Measurements from ENCODE around the gene EIF2AK3. TPM values are rescaled to one million over a fixed set of nuclear protein-coding genes. Genes with fewer than 3 reads are reported as not detected.
"Not testable (repeated sequence)": the region's sequence is repeated elsewhere in the genome, so short reads cannot be mapped to it uniquely, and the experiment has no call there.

Gene EIF2AK3
- total RNA-seq, 2 donors from 2014 or later, result 21.6 to 21.8 TPM

- ATAC-seq (replicated peaks in 1 of 2), result peak; percentile 74 to 95
- H3K27me3 Mint-ChIP-seq (ENCODE audit: low read depth), result no peaks in the 10 kb centered on the region
- no peaks in the 10 kb centered on the region for H3K9me3 Mint-ChIP-seq
- H3K4me3 Mint-ChIP-seq, result no peak overlapping the region
- peaks cover 8 to 10% of the 10 kb centered on the region in 2 donors for H3K36me3 Mint-ChIP-seq (ENCODE audit: insufficient read depth in 2 of 2)
- no peak overlapping the region for H3K27ac Mint-ChIP-seq
- DNase-seq, result peak in 1 of 2 donors; percentile 32
- H3K4me1 Mint-ChIP-seq (ENCODE audit: low read depth), result peaks cover 13% of the 10 kb centered on the region
Observed at GRCh38 chr2:88574445-88574844, 52.8 kb downstream of the EIF2AK3 start.

GRCh38 chr2:88568179-88568578, 59.1 kb downstream of the EIF2AK3 start:
- Mint-ChIP-seq H3K4me1 (ENCODE audit: low read depth) (no peaks in the 10 kb centered on the region), H3K27ac (no peak overlapping the region), H3K27me3 (ENCODE audit: low read depth) (no peaks in the 10 kb centered on the region), H3K4me3 (no peak overlapping the region), H3K36me3 (ENCODE audit: insufficient read depth in 2 of 2) (peaks cover 3 to 6% of the 10 kb centered on the region in 2 donors), H3K9me3 (no peaks in the 10 kb centered on the region)
- no peak for ATAC-seq (replicated peaks in 1 of 2)
- DNase-seq, result no peak

DNA sequence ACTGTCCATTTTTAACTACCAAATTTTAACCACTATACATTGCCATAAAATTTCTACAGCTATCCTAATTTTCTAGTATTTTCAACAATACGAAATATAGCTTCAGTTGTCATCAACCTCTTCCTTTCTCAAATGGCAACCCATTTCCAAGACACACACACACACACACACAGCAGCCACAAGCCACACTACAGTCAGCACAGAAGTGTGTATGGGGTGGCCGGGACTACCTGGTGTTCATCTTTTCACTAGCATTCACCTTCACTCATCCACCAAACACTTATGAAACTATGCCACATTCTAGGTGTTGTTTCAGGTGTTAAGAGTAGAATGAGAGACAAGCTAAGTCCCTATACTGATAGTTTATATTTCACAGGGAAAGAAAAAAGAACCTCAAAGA, 62.9 kb downstream of the EIF2AK3 start:
- peaks cover 5% of the 10 kb centered on the region for H3K4me1 Mint-ChIP-seq (ENCODE audit: low read depth)
- H3K27ac Mint-ChIP-seq, result no peak overlapping the region
- H3K36me3 Mint-ChIP-seq (ENCODE audit: insufficient read depth in 2 of 2), result peaks cover 0 to 7% of the 10 kb centered on the region in 2 donors
- H3K9me3 Mint-ChIP-seq, result no peaks in the 10 kb centered on the region
- H3K4me3 Mint-ChIP-seq, result no peak overlapping the region
- no peaks in the 10 kb centered on the region for H3K27me3 Mint-ChIP-seq (ENCODE audit: low read depth)
- DNase-seq (no peak), ATAC-seq (replicated peaks in 1 of 2) (no peak)

DNA sequence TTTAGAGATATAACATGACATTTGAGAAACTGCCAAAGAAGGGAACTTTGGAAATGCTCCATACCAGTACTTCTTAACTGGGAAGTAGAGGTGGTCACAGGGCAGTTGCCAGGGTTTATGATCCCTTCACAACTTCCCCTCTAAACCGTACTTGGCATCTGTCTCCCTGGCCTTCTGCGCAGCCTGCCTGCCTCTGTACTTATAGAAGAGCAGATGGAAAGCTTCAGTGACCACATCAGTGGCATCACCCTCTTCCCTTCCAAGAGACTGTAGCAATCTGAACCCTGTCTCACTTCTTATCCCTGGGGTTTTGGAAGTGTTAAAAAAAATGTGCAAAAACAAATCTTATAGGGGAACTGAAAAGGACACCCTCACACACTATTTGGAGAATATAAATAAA, 64.1 kb downstream of the EIF2AK3 start:
- Mint-ChIP-seq H3K27ac (no peak overlapping the region), H3K9me3 (no peaks in the 10 kb centered on the region), H3K36me3 (ENCODE audit: insufficient read depth in 2 of 2) (peaks cover 0 to 6% of the 10 kb centered on the region in 2 donors), H3K27me3 (ENCODE audit: low read depth) (no peaks in the 10 kb centered on the region), H3K4me3 (no peak overlapping the region), H3K4me1 (ENCODE audit: low read depth) (peaks cover 5% of the 10 kb centered on the region)
- DNase-seq (no peak), ATAC-seq (replicated peaks in 1 of 2) (no peak)

DNA sequence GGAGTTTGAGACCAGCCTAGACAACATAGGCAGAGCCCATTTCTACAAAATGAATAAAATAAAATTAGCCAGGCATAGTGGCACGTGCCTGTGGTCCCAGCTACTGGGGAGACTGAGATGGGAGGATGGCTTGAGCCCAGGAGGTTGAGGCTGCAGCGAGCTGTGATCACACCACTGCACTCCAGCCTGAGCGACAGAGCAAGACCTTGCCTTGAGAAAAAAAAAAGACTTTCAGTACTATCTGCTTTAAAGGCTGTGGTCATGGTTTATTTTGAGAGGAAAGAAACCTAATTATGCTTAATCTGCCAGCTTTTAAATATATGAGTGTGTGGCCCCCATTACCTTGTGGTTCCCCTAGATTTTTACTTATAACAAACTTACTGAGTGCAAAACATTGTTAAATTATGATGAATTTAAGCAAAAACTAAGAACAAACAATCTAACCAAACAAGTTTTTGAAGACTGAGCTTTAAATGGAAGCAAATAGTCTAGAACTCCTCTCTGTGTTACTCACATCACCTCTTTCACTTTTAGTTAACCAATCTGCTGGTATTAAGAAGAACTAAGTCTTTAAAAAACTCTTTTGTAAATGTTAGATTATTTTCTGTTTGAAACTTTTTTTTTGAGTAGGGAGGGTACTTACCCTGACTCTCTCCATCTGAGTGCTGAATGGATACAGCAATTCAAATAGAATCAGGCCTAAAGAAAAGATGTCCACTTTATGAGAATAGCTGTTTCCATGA, 65.4 kb downstream of the EIF2AK3 start:
- ATAC-seq (replicated peaks in 1 of 2), result peak in 1 of 2 donors; percentile 38

GRCh38 chr2:88560619-88561307, 66.5 kb downstream of the EIF2AK3 start:
- no peaks in the 10 kb centered on the region for H3K9me3 Mint-ChIP-seq
- peak overlapping the region; percentile 82 for H3K27ac Mint-ChIP-seq
- DNase-seq (no peak), ATAC-seq (replicated peaks in 1 of 2) (no peak)
- H3K4me3 Mint-ChIP-seq, result peak overlapping the region in 1 of 2 donors; percentile 47
- H3K36me3 Mint-ChIP-seq (ENCODE audit: insufficient read depth in 2 of 2), result peaks cover 0 to 4% of the 10 kb centered on the region in 2 donors
- no peaks in the 10 kb centered on the region for H3K27me3 Mint-ChIP-seq (ENCODE audit: low read depth)
- H3K4me1 Mint-ChIP-seq (ENCODE audit: low read depth), result peaks cover 5% of the 10 kb centered on the region

More for the DNA sequence above, 65.4 kb downstream of the EIF2AK3 start:
- Mint-ChIP-seq H3K4me3 (no peak overlapping the region), H3K36me3 (ENCODE audit: insufficient read depth in 2 of 2) (peaks cover 0 to 6% of the 10 kb centered on the region in 2 donors), H3K4me1 (ENCODE audit: low read depth) (peaks cover 5% of the 10 kb centered on the region), H3K27me3 (ENCODE audit: low read depth) (no peaks in the 10 kb centered on the region), H3K9me3 (no peaks in the 10 kb centered on the region), H3K27ac (peak overlapping the region; percentile 72)
- DNase-seq, result no peak

DNA sequence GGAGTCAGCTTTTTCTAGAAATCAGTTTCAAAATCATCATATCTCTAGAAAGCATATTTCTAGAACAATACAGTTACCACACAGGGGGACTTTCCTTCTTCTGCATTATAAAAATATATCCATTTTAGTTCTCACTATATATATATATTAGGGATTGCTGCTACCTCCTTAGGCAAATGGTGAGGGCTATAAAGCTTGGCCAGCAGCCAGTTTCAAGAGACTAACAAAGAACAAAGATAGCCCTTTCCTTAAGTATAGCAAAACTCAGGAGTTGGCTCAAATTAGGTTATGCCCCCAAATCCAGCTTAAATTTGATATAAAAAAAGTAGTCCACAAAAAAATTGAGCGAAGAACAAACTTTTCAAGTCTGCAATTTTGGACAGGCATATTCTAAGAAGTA, 70.0 kb downstream of the EIF2AK3 start:
- Mint-ChIP-seq H3K4me3 (no peak overlapping the region), H3K27ac (no peak overlapping the region), H3K36me3 (ENCODE audit: insufficient read depth in 2 of 2) (peaks cover 0 to 4% of the 10 kb centered on the region in 2 donors), H3K9me3 (no peaks in the 10 kb centered on the region), H3K27me3 (ENCODE audit: low read depth) (no peaks in the 10 kb centered on the region), H3K4me1 (ENCODE audit: low read depth) (peaks cover 5% of the 10 kb centered on the region)
- no peak for DNase-seq
- ATAC-seq (replicated peaks in 1 of 2), result no peak

GRCh38 chr2:88556026-88556425, 71.2 kb downstream of the EIF2AK3 start:
- H3K4me1 Mint-ChIP-seq (ENCODE audit: low read depth), result peaks cover 5% of the 10 kb centered on the region
- no peak for ATAC-seq (replicated peaks in 1 of 2)
- no peaks in the 10 kb centered on the region for H3K27me3 Mint-ChIP-seq (ENCODE audit: low read depth)
- H3K27ac Mint-ChIP-seq, result no peak overlapping the region
- no peak for DNase-seq
- peaks cover 0 to 4% of the 10 kb centered on the region in 2 donors for H3K36me3 Mint-ChIP-seq (ENCODE audit: insufficient read depth in 2 of 2)
- no peaks in the 10 kb centered on the region for H3K9me3 Mint-ChIP-seq
- H3K4me3 Mint-ChIP-seq, result no peak overlapping the region

DNA sequence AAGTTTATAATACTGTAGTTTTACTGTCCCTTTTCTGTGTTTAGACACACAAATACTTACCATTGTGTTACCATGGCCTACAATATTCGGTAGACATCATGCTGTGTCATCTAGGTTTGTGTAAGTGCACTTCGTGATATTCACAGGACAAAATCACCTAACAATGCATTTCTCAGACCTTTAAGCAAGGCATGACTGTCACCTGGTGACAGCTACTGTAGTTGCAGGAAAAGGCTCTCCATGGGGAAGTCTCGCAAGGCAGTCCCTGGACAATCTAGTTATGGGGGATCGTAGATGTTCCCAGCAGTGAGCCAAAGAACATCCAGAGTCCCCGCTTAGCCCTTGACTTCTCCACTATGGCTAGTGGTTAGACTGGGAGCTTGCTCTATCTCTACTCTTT, 73.1 kb downstream of the EIF2AK3 start:
- Mint-ChIP-seq H3K27ac (no peak overlapping the region), H3K36me3 (ENCODE audit: insufficient read depth in 2 of 2) (no peaks in the 10 kb centered on the region), H3K4me1 (ENCODE audit: low read depth) (peaks cover 6% of the 10 kb centered on the region), H3K4me3 (no peak overlapping the region), H3K27me3 (ENCODE audit: low read depth) (peaks cover 16% of the 10 kb centered on the region), H3K9me3 (no peaks in the 10 kb centered on the region)
- DNase-seq, result no peak
- ATAC-seq (replicated peaks in 1 of 2), result no peak

- ATAC-seq (replicated peaks in 1 of 2) (no peak), DNase-seq (no peak)
- Mint-ChIP-seq H3K4me1 (ENCODE audit: low read depth) (peaks cover 6% of the 10 kb centered on the region), H3K9me3 (no peaks in the 10 kb centered on the region), H3K4me3 (no peak overlapping the region), H3K27ac (no peak overlapping the region), H3K27me3 (ENCODE audit: low read depth) (peaks cover 23% of the 10 kb centered on the region), H3K36me3 (ENCODE audit: insufficient read depth in 2 of 2) (no peaks in the 10 kb centered on the region)
Observed at GRCh38 chr2:88549616-88550292, 77.5 kb downstream of the EIF2AK3 start.

- H3K4me1 Mint-ChIP-seq (ENCODE audit: low read depth); ATAC-seq (replicated peaks in 1 of 2); H3K4me3 Mint-ChIP-seq; H3K27ac Mint-ChIP-seq; H3K36me3 Mint-ChIP-seq (ENCODE audit: insufficient read depth in 2 of 2); DNase-seq; H3K9me3 Mint-ChIP-seq: not testable (repeated sequence)
- peaks cover 23% of the 10 kb centered on the region for H3K27me3 Mint-ChIP-seq (ENCODE audit: low read depth)
Observed at GRCh38 chr2:88546291-88546690, 81.0 kb downstream of the EIF2AK3 start.

DNA sequence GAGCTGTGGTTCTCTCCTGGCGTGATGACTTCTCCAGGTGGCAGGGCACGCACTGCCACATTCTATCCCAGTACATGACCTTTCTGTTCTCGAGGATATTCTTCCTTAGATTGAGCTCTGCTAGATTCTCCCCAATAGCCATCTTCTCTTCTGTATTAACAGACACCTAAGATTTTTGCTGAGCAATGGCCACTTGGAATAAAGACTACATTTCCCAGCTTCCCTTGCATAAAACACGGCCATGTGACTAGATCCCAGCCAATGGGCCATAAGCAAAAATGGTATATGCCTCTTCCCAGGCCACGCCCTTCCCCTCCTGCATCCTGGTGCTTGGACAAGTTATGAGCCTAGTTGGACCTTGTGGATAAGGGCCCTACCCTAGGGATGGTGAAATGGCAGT, 82.1 kb downstream of the EIF2AK3 start:
- H3K27me3 Mint-ChIP-seq (ENCODE audit: low read depth), result peaks cover 16% of the 10 kb centered on the region
- peaks cover 0 to 2% of the 10 kb centered on the region in 2 donors for H3K36me3 Mint-ChIP-seq (ENCODE audit: insufficient read depth in 2 of 2)
- no peak for ATAC-seq (replicated peaks in 1 of 2)
- no peak overlapping the region for H3K4me3 Mint-ChIP-seq
- H3K4me1 Mint-ChIP-seq (ENCODE audit: low read depth), result peaks cover 6% of the 10 kb centered on the region
- no peak for DNase-seq
- no peak overlapping the region for H3K27ac Mint-ChIP-seq
- H3K9me3 Mint-ChIP-seq, result peaks cover 0 to 2% of the 10 kb centered on the region in 2 donors

DNA sequence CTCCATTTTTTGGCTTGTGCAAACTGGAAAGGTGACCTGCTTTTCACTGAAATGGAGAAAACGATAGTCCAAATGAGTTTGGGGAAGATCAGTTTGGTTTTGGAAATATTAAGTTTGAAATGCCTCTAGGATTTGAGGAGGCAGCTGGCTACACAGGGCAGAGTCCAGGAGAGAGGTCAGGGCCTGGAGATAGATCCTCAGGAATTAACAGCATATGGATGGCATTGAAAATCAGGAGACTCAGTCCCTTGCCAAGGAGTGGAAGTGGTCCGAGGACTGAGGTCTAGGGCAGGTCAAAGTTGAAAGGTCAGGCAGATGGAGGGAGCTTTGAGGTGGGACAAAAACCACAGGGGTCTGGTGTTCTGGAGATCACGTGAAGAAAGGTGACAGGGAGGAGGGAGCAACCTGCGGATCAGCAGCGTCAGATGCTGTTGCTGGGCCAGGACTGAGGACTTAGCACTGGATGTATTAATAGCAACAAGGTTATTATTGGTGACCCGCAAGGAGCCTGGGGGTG, 83.7 kb downstream of the EIF2AK3 start:
- no peak overlapping the region for H3K4me3 Mint-ChIP-seq
- H3K27me3 Mint-ChIP-seq (ENCODE audit: low read depth), result peaks cover 7% of the 10 kb centered on the region
- peaks cover 0 to 2% of the 10 kb centered on the region in 2 donors for H3K36me3 Mint-ChIP-seq (ENCODE audit: insufficient read depth in 2 of 2)
- no peaks in the 10 kb centered on the region for H3K4me1 Mint-ChIP-seq (ENCODE audit: low read depth)
- no peak overlapping the region for H3K27ac Mint-ChIP-seq
- peaks cover 0 to 2% of the 10 kb centered on the region in 2 donors for H3K9me3 Mint-ChIP-seq
- DNase-seq (no peak), ATAC-seq (replicated peaks in 1 of 2) (no peak)

Data from activated T-cell treated with anti-CD3 and anti-CD28 coated beads, Interleukin-2, amount 50 U/mL, for 72 hours (primary cell).